NCI-H2029 treated with DMSO at 0.1 percent for 48 hours (cell line): ENCODE results near the gene CACNA1C.

Experiments
- DNase-seq: peaks from one replicate; lab custom pipeline; 2025; lab: John Stamatoyannopoulos, UW

CACNA1C gene

DNA sequence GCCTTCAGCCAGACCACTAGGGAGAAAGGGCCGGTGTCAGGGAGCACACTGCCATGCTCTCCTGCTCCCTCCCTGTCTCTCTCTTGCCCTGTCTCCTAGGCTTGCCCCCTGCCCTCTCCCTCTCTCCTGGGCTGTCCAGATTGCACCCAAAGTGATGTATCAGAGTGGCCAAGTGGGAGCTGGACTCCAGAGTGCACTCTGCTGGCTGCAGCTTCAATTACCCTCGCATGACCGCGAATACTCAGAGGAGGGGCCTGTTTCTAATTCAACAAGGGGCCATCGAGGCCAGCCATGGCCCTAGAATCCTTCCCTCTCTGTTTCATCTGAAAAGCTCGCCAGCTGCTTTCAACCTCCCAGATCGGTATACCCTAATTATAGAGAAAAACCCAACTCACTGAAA lies 535.6 kb downstream of the CACNA1C start:
- DNase-seq, result no peak

DNA sequence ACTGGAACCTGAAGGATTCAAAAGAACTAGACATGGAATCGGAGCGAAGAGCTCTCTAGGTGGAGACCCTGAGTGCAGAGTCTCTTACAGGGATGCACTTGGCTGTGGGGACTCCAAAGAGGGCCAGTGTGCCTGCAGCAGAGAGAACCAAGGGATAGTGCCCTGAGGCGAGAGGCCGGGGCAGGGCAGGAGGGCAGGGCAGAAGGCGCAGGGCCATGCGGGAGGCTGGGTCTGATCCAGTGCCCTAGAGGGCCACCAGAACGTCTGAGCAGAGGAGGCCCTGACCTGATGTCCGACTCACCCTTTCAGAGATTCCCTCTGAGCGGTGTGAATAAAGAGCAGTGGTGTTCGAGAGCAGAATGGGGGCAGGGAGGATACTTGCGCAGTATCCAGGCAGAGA lies 536.6 kb downstream of the CACNA1C start:
- no peak for DNase-seq

DNA sequence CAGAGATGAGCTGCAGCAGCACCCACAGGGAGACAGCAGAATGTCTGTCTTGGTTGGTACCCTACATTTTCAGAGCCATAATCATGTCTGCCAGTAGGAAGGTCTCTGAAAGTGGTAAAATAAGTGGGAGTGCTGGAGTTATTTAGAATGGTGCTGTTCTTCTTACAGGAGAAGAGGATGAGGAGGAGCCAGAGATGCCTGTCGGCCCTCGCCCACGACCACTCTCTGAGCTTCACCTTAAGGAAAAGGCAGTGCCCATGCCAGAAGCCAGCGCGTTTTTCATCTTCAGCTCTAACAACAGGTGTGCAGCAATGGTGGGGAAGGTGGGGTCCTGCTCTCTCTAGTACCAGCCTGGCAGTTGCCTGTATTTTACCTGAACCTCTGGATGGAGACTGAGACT lies 540.3 kb downstream of the CACNA1C start:
- no peak for DNase-seq

DNA sequence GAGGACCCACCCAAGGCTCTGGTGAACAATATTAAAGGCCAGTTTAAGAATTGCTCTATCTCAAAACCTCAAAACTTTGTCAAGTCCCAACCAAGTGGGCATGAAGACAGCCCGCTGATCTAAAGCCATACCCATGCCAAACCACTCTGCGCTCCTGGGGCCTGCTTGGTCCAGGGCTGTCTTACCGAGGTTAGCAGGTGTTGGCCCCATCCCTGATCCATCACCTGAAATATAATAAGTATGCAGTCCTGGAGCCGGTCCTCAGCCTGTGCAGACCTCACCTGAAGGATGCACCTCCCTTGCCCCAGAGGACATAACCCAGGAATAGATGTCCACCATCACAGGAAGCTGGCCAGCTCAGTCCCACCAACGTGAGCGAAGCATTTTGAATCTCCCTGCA lies 543.7 kb downstream of the CACNA1C start:
- DNase-seq, result no peak

DNA sequence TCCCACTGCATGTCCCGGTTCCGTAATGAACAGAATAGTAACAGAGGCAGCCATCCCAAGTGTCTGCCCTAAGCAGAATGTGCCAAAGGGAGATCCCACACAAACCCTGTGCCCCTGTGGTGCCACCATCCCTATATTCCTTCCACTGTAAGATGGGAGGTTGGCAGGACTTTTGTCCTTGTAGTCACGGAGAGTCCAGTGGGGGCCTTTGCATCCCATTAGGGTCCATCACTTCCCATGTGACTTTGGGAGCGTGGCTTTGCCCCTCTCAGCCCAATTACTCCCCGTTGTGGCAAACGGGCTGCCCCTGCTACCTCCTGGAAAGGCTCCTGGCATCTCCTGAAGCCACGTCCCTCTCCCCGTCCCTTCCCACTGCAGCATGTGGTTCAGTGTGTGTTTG lies 552.5 kb downstream of the CACNA1C start:
- no peak for DNase-seq

DNA sequence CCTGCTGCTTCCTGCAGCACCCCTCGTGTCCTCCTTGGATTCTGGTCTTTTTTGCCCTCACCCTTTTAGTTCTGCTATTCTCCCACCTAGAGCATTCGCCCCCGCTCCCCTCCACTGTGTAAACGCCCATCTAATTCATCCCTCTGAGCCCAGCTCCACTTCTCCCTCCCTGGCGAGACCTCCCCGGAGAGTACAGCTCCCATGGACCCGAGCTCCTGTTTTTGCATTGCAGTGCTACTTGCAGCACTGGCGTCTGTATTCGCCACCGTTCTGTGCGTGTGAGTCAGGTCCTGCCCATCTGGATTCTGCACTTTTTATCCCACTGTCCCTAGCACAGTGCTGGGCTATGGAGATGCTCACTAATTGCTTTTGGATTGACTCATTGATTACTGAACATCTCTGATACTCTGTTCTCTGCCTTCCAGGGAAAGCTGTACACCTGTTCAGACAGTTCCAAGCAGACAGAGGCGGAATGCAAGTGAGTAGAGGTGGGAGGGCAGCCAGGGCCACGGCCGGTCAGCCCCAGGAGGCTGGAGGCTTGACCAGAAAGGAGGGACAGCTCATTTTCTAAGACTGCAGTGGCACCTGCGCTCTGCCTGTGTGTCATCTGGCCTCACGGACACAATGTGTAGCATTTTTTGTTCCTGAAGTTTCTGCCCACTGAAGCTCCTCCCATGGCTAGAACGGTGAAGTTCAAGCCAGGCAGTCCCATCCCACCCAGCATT lies 553.6 kb downstream of the CACNA1C start:
- DNase-seq, result no peak

DNA sequence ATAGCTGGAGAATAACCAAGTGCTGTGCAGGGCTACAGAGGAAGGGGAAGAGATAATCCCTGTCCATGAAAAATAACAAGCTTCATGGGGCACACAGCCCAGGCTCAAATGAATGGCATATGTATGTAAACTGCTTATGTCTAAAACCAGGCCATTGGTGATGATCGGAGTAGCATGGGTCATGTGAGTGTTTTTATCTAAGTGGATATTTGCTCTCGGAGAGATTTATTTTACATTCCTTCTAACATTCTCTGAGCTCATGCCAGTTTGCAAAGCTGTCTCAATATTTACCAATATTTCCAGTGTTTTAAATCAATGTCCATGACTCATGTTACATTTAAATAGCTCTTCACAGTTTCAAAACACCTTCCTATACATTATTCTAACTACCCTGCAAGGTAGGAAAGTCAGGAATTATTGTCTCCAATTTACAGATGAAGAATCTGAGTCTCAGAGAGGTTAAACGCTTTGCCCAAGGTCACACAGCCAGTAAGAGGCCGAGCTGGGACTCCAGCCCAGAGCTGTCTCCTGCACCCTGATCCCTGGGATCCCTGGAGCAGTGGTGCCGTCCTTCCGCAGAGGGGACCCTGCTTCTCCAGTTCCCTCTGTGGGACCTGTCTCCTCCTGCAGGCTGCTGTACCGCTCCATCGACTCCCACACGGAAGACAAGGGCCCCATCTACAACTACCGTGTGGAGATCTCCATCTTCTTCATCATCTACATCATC lies 555.3 kb downstream of the CACNA1C start:
- DNase-seq, result no peak

DNA sequence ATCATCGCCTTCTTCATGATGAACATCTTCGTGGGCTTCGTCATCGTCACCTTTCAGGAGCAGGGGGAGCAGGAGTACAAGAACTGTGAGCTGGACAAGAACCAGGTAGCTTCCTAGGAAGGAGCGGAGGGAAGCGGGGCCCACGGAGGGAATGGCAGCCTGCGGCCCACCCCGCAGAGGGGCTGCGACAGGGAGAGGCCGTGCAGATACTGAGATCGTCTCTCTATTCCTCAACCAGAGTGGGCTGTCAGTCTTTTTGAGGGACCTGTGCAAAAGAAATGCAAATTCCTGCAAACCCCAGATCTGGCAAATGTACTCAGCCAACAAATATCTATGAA lies 555.8 kb downstream of the CACNA1C start:
- DNase-seq, result no peak

DNA sequence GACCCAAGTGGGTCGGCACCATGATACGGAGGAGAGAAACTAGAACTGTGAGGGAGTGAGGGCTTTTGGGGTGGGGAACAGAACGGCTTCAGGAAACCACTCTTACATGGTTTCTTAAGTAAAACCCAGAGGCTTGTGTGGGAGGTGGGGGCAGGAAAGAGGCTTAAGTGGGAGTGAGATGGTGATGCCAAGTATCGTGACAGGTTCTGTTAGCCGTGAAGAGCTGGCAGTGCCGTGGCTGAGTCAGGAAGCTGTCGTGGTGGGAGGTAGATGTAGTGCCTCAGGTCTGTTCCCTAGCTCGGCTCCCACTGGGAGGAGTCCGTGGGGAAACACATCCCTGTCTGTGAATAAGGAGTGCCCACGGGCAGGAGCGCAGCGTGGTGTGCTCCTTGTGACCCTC lies 556.2 kb downstream of the CACNA1C start:
- no peak for DNase-seq

DNA sequence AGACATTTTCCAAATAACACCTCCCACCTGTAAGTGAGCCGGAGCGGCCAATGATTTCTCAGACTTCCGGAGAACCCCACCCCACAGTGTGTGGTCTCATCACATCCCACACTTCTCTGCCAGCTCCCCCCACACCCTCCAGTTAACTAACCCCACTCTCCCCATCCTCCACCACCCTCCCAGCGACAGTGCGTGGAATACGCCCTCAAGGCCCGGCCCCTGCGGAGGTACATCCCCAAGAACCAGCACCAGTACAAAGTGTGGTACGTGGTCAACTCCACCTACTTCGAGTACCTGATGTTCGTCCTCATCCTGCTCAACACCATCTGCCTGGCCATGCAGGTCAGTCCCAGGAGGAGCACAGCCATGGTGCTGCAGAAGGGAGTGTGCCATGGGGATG lies 557.6 kb downstream of the CACNA1C start:
- no peak for DNase-seq

DNA sequence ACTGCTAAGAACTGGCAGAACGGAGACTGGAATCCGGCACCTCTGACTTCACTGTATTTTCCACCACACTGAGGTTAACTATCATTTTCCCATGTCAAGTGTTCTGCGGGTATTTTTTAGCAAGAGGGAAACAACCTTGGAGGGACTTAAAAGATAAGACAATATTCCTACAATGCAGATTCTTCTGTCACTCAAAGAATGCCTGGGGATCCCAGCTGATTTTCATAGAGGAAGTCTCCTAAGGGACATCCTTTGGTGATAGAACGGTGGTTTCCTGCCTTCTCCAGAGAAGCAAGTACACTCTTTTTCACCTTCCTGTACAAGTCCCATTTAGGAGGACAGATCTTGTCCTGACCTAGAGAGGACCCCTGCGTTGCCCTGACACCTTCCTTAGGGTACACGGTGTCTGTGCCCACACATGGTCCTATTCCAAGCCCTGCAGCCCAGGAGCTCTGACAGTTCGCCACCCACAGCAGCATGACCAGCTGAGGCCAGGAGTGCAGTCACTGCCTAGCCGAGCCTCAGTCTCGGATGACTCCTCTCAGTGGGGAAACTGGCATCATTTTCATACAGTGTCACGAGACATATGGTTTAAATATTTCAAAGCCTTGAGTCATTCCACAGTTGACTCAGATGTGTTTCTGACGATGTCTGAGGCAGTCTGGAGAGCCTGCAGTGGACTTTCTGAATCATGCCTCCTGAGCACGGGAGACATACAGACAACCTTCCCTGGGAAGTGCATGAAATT lies 560.7 kb downstream of the CACNA1C start:
- DNase-seq, result no peak

DNA sequence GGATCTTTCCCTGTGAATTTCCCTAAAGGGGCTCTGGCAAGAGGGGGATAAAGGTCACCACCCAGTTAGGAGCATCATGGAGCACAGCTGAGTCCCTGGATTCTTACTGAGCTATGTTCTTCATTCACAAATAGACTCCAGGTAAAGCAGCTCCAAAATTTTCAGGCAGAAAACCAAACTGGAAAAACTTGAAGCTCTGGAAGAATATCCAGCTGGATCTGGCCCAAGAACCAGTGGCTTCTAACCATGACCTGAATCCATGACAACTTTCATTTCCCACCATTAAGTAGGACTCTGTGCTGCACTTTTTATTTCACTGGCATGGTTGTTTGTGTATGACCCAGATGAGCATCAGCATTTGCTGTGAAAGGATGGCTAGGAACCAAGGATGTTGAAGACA lies 561.6 kb downstream of the CACNA1C start:
- DNase-seq, result no peak

DNA sequence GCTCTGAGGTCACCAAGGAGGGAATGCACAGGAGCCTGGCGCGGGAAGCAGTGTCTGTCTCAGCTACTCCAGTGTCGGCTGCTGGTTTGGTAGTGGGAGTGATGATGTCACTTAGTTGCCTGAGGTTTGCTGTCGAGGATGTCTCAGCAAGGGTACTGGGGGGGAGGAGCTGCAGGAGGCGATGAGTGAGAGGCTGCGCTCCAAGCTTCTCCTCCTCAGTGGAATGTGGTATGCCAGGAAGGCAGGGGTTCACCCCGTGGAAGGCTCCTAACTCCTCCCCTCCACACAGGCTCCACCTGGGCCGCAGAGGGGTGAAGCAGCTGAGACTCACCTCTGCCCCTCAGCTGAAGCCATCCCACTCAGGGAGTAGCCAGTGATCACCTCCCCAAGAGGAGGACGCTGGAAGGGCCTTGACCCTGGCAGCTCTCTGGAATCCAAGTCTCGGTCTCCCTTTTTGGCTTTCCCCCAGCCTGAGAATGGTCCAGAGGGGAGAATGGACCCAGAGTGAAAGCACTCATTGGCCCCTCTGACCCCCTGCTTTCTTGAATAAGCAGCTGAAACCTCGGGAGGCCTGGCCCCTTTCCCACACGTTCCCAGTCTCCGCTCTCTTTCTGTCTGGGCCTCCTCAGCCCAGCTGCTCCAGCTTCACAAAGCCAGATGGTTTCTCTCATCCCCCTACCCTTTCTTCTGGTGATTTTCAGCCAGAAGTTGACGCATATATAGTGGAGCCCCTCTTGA lies 563.0 kb downstream of the CACNA1C start:
- DNase-seq, result no peak

DNA sequence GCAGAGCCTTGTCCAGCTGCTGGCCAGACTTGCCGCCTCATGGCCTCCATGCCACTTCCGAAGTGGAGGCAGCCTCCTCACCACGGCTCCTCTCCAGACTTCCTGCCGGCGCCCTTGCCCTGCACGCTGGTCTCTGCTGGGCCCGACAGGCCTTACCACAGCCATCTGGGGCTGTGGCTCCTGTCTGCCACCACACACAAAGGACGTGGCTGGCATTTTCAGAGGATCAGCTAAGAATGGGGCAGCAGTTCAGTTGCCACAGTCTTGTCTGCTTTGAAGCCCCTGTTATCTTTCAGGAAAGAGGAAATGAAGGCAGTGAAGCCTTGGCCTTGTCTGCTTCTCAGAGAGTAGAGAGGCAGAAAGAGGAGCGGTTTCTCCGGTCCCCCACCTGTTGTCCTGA lies 564.0 kb downstream of the CACNA1C start:
- DNase-seq, result no peak

DNA sequence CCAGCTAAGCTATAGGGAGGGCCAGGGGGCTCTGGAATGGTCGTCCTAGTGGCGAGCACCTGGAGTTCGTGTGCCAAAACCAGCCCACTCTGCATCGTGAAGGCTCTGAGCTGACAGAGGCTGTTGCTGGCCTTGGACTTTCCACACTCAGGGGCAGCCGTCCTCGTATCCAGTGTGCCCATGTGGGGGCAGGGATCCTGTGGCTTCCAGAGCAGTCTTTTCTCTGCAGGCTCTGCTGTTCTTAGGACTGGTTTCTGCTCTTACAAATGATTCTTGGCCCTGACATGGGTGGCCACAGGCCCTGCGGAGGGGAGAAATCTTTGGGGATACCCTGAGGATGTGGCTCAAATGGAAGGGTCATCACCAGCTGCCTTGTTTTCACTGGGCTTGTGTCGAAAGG lies 564.6 kb downstream of the CACNA1C start:
- no peak for DNase-seq

DNA sequence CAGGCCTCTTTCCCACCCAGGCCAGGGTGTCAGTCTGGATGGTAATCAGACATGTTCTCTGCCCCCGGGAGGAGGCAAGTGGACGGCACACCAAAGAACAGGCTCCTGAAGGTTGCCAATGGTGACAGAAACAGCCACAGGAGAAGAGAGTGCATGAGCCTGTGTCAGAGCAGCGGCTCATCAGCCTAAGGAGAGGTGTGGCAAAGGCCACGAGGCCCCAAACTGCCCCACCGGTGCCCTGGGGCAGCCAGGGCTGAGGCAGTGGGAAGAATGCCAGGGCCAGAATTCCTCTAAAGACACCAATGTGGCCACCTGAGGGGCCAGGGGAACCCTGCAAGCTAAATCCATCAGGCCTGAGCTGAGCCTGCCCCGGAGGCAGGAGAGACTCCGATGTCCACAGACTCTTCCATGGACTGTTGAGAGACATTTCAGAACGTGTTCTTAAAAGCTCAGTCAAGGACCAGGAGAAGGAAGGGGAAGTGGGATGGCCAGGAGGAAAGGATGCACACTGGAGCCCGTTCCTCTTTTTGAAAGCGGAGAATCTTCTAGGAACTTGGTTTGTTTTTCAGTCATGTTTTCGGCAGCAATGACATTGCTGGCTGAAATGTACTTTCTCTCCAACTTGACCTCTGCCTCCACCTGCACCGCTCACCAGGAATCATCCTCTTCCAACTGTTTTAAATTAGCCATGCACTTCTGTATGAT lies 565.7 kb downstream of the CACNA1C start:
- no peak for DNase-seq

DNA sequence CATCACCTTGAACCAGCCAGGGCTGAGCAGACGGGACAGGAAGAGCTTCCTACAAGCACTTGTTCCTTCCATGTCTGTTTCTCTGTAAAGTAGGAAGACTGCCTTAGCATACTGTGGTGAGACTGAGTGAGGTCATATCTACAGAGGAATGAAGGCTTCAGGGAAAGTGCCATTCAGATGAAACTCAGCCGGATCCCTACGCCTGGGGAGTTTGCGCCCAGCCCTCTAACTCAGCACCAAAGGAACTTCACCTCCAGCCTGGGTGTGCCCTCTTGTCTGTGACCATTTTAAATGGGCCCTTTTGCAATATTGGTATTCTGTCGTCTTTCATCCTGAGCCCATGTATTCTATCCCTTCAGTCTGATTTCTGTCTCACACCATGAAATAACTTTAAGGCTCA lies 566.3 kb downstream of the CACNA1C start:
- no peak for DNase-seq

DNA sequence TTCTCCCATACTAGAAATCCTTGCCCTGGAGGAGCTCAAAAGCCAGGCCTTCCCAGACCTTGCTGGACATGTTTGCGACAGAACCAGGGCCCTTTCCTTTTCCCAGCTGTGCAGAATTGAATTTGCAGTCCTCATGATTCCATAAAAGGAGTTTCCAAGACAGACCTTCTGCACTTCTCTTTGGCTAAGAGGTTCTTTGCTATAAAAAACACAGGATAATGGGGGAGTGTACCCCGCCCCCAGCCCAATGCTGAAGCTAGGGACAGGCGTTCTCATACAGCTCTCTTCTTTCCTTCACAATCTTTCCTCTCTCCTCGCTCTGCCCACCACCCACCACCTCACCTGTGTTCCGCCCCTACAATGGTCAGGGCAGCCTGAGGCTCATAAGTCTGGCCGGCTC lies 569.7 kb downstream of the CACNA1C start:
- DNase-seq, result no peak

DNA sequence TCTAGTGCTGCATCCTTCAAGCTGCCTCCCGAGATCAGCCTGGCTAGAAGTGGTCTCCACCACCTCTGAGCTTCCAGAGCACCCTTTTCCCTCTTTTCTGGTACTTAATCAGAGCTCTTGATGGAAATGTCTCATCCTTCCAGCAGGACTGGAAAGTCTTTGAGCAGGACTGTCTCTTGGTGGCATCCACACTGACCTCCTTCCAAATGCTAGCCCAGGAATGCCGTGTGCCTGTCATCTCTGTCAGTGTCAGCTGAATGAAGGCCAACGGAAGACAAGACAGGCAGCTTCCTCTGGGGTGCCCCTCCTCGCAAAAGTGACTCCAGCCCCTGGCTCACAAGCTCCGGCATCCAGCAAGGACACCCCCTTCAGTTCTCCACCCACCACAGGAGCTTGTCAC lies 570.7 kb downstream of the CACNA1C start:
- DNase-seq, result no peak

DNA sequence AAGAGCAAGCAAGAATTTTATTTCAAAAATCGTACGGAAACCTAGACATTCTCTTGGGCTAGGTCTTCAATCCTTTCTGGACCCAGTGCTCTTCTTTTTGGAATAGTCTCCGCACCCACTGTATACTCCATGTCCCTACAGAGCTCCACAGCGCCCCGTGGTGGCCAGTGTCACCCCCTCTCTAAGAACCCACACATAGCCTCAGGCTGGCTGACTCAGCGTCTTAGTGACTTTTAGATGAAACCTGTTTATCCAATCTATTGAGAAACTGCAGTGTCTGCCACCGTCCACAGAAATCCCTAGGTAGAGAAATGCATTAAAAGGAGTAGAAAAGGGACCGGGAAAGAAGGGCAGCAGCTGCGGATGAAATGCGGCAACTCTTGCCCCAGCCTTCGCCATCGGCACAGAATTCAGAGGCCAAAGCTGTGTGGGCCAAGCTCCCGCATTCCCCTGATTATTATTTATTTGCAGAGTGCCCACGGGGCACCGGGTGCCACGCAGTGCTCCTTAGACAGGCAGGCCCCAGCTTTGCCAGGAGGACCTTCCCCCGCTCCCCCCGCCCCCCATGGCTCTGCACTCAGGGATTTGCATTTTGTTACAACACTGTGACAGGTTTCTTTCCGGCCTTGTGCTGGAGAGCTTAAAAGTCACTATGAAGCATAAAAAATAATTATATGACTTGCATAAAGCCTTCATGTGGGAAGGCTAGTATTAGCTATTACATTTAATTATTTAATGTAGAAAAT lies 571.9 kb downstream of the CACNA1C start:
- DNase-seq, result no peak

DNA sequence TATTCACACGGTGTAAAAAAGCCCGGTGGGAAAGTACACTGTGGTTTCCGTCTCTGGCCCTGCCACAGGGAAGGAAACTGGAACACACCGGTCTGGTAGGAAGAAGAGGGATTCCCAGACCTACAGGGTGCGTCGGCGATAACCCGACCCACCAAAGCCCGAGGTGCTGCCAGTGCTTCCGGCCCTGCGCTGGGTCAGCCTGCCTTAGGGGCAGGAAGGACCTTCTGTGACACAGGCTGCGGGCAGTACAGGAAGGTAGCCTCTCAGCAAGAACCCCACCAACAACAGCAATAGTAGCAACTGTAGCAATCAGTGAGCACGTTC lies 572.5 kb downstream of the CACNA1C start:
- no peak for DNase-seq
